ENCODE measurements around the gene TCF12. TPM values are rescaled to one million over a fixed set of nuclear protein-coding genes. Genes with fewer than 3 reads are reported as not detected.

TCF12 gene
- total RNA-seq, 1 donor from 2014 or later, result 149 TPM

- Histone ChIP-seq H3K4me1 (peaks cover 16% of the 10 kb centered on the region), H3K27me3 (no peaks in the 10 kb centered on the region), H3K36me3 (peaks cover 28% of the 10 kb centered on the region), H3K4me3 (no peak overlapping the region), H4K20me1 (ENCODE audit: low read depth) (peaks cover 24% of the 10 kb centered on the region), H3K4me2 (no peak overlapping the region), H3K9ac (no peak overlapping the region), H3K79me2 (ENCODE audit: low read depth) (peaks cover 11% of the 10 kb centered on the region), H3K27ac (no peak overlapping the region), H3K9me3 (ENCODE audit: low read depth) (no peaks in the 10 kb centered on the region), H2AFZ (replicated peaks) (no peak overlapping the region), H3F3A (ENCODE audit: low read depth) (peaks cover 14% of the 10 kb centered on the region)
- H3K27me3 Mint-ChIP-seq (ENCODE audit: insufficient read depth, low read depth), result no peaks in the 10 kb centered on the region
- peaks cover 43% of the 10 kb centered on the region for H3K36me3 Mint-ChIP-seq
- TF ChIP-seq CTCF (IDR thresholded peaks at IDR 0.05) (no peak), EZH2 (IDR thresholded peaks at IDR 0.05) (no peak), EZH2phosphoT487 (IDR thresholded peaks at IDR 0.05) (no peak)
- H3K4me1 Mint-ChIP-seq, result peaks cover 21% of the 10 kb centered on the region
- H3K9me3 Mint-ChIP-seq, result no peaks in the 10 kb centered on the region
- H3K27ac Mint-ChIP-seq, result no peak overlapping the region
- no peak overlapping the region for H3K4me3 Mint-ChIP-seq
- no peak for DNase-seq (ENCODE audit: low spot score)
Observed at GRCh38 chr15:57263520-57263919, 345.1 kb downstream of the TCF12 start.

- Mint-ChIP-seq H3K9me3 (peaks cover 5% of the 10 kb centered on the region), H3K27ac (no peak overlapping the region), H3K4me1 (peaks cover 3% of the 10 kb centered on the region), H3K36me3 (peaks cover 67% of the 10 kb centered on the region), H3K4me3 (no peak overlapping the region), H3K27me3 (ENCODE audit: insufficient read depth, low read depth) (no peaks in the 10 kb centered on the region)
- Histone ChIP-seq H3K9me3 (ENCODE audit: low read depth) (no peaks in the 10 kb centered on the region), H4K20me1 (ENCODE audit: low read depth) (peaks cover 4% of the 10 kb centered on the region), H3K4me2 (no peak overlapping the region), H3K36me3 (peaks cover 20% of the 10 kb centered on the region), H2AFZ (replicated peaks) (no peak overlapping the region), H3F3A (ENCODE audit: low read depth) (peaks cover 5% of the 10 kb centered on the region), H3K4me1 (no peaks in the 10 kb centered on the region), H3K27me3 (no peaks in the 10 kb centered on the region), H3K4me3 (no peak overlapping the region), H3K79me2 (ENCODE audit: low read depth) (peaks cover 4% of the 10 kb centered on the region), H3K9ac (no peak overlapping the region), H3K27ac (no peak overlapping the region)
- no peak for TF ChIP-seq EZH2 (IDR thresholded peaks at IDR 0.05)
- TF ChIP-seq EZH2phosphoT487 (IDR thresholded peaks at IDR 0.05), result no peak
- no peak for TF ChIP-seq CTCF (IDR thresholded peaks at IDR 0.05)
- no peak for DNase-seq (ENCODE audit: low spot score)
Observed at GRCh38 chr15:57272771-57273357, 354.4 kb downstream of the TCF12 start.

- Mint-ChIP-seq H3K27me3 (ENCODE audit: insufficient read depth, low read depth) (no peaks in the 10 kb centered on the region), H3K4me1 (peaks cover 3% of the 10 kb centered on the region), H3K9me3 (peaks cover 5% of the 10 kb centered on the region), H3K27ac (no peak overlapping the region), H3K36me3 (peaks cover 64% of the 10 kb centered on the region), H3K4me3 (no peak overlapping the region)
- no peaks in the 10 kb centered on the region for H3K79me2 ChIP-seq (ENCODE audit: low read depth)
- H3K4me1 ChIP-seq, result no peaks in the 10 kb centered on the region
- peaks cover 4% of the 10 kb centered on the region for H4K20me1 ChIP-seq (ENCODE audit: low read depth)
- H3K9ac ChIP-seq, result no peak overlapping the region
- no peak overlapping the region for H3K4me3 ChIP-seq
- H3K36me3 ChIP-seq, result peaks cover 20% of the 10 kb centered on the region
- no peak overlapping the region for H2AFZ ChIP-seq (replicated peaks)
- H3K9me3 ChIP-seq (ENCODE audit: low read depth), result no peaks in the 10 kb centered on the region
- DNase-seq (ENCODE audit: low spot score), result no peak
- no peak overlapping the region for H3K4me2 ChIP-seq
- no peaks in the 10 kb centered on the region for H3K27me3 ChIP-seq
- TF ChIP-seq CTCF (IDR thresholded peaks at IDR 0.05) (no peak), EZH2phosphoT487 (IDR thresholded peaks at IDR 0.05) (no peak), EZH2 (IDR thresholded peaks at IDR 0.05) (no peak)
- H3K27ac ChIP-seq, result no peak overlapping the region
- peaks cover 5% of the 10 kb centered on the region for H3F3A ChIP-seq (ENCODE audit: low read depth)
Observed at GRCh38 chr15:57273402-57273801, 355.0 kb downstream of the TCF12 start.
